Measurements from ENCODE around the gene SLC25A41.
"Not testable (repeated sequence)": the region's sequence is repeated elsewhere in the genome, so short reads cannot be mapped to it uniquely, and the experiment has no call there.

SLC25A41 gene

DNA sequence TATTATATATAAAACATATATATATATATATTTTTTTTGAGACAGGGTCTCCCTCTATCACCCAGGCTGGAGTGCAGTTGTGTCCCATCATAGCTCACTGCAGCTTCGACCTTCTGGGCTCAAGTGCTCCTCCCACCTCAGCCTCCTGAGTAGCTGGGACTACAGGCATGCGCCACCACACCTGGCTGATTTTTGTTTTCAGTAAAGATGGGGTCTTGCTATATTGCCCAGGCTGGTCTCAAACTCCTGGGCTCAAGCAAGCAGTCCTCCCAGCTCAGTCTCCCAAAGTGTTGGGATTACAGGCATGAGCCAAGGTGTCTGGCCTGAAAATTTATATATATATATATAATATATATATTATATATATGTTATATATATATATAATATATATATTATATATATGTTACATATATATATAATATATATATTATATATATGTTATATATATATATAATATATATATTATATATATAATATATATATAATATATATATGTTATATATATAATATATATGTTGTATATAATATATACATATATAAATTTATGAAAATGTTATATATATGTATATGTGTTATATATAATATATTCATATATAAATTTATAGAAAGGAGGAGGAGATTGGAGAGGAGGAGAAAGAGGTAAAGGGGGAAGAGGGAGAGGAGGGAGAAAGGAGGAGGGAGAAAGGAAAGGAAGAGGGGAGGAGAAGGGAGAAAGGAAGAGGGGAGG, 4.7 kb downstream of the SLC25A41 start:
- not testable (repeated sequence) for DNase-seq (ENCODE audit: low spot score)

DNA sequence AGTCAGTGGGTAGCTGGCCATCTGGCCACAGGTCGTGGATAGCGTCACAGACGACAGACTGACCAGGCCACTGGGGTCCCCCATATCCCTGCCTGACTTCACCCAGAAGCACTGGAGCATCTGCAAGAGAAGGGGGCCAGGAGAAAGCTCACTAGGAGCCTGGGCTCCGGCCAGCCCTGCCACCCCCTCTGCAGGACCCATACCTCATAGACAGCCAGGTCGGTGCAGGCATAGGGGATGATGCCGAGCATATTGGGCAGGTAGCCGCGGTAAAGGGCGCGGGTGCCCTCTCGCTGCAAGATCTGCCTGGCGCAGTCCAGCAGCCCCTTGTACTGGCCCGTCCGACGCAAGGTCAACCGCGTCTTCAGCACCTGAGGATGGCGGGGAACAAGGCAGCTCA, 6.4 kb downstream of the SLC25A41 start:
- DNase-seq (ENCODE audit: low spot score), result no peak

DNA sequence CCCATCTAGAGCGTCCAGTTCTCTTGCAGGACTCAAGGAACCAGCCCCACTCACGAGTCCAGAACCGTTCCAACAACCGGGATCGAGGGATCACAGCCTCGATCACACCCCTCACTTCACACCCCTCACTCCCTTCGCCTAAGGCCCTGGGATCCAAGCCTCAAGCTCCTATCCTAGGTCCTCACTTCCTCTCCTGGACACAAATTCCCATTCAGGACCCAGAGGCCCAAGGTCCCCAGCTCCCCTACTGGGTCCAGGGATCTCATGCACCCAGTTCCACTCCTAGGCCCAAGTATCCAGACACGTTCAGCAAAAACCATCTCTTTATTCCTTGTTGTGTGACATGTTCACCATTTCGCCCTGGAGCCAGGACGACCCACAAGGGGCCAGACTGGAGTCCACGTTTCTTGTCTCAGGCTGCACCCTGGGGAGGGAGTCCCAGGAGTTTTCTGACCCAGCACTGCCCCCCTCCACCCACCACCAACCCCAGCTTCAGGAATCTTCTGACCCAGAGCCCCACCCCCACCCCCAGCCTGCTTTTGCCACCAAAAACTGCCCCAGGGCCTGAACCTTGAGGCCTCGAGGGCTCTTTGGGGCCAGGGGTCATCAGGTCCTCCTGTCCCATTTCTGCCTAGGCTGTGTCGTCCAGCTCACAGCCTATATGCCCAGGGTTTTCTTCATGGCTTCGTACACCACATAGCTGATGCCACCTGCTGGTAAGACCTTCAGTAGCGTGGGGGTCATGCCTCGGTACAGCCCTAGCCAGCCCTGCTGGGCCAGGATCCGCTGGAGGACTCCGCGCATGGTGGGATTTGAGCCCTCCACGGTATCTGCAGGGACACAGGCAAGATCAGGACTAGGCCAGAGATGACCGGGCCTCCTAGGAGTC, 7.6 kb downstream of the SLC25A41 start:
- no peak for DNase-seq (ENCODE audit: low spot score)

DNA sequence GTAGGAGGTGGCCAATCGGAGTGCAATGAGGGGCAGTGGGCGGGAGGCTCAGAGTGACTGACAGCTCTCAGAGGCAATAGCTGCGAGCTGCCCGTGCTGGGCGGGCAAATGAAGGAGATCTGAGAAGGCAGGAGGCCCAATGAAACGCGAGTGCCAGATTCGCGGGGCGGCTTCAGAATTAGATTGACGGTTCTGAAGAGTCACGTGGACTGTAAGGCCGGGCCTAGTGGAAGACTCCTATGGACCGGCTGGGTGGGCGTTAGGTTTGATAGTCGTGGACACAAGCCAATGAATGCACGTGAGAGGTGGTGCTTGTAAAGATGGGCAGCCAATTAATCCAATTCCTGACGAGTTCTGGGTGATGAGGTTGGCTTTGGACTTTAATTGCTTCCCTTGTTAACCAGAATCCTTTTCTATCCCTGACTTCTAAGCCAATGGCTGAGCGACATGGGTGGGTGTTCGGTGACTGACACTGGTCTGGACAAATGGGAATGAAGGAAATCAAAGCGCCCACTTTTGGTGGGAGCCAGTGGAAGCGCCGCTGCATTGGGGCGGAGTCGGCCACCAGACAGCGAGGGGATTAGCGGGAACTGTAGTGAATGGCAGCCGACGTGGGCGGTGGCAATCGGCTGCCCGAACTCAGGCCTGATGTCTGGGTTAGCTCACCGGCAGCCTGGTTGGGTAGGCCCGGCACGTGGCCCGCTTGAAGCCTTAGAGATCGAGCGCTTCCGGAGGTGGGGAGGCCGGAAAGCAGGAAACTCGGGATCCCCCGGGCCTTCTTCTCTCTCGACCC, 8.4 kb downstream of the SLC25A41 start:
- DNase-seq (ENCODE audit: low spot score), result peak; percentile 100

DNA sequence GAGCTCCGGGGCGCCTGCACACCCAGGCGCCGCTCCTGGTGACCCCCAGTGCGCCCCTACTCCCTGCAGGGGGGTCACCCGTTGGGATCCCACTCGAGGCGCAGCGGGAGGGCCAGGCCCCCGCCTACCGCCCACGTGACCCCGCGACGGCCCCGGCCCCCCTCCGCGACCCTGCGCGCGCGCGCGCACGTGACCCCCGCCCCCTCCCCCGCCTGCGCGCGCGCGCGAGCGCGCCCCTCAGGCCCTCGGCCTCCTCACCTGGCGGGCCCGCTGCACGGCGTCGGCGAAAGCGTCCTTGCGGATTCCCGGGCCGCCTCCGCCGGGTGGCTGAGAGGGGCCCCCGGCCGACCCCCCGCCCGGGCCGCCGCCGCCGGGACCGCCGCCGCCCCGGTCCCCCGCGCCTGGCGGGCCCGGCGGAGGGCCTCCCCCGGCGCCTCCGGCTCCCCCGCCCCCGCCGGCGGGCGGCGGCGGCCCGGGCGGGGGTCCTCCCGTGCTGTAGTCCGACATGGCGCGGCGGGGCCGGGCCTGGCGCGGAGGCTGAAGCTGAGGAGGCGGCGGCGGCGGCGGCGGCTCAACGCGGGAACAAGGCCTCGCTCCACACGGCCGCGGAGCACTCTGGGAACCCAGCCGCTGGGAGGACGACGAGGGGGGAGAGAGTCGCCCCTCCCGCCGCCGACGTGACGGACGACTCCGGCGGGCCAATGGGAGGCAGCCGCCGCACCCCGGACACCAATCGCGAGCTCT, 9.2 kb downstream of the SLC25A41 start, which contains the start of gene KHSRP:
Gene KHSRP (minus strand): TSS at position 617 of the 744 bp plus-strand sequence. CDS start 110 bp downstream, at position 507.
- no peak for DNase-seq (ENCODE audit: low spot score)

DNA sequence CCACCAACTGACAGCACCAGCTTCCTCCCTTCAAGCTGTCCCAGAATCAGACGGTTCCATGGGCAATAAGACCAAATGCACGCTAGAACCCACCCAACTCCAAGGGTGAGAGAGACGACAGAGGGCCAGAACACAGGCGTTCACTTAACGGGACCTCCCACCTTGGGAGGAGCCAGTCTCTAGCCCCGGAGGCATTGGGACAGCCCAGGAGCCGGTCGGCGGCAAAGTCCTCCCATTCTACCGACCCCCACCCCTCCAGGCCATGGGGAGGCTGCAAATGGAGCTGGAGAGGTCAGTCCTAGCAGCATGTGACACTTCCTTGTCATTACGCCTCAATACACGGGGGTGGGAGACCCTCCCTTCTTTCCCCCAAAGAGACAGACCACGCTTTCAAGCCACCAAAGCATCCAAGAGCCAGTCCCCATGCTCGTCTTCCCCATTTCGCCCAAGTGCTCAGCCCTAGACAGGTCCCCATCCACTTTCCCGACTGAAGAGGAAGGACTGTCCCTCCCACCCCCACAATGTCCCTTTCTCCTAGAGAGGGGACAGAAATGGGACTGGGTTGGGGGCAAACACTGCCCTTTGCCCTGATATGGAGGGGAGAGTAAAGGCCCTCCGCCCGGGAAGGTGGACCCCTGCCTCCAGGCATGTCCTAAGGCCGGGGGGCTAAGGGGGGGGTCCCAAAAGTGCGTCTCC, 9.9 kb downstream of the SLC25A41 start:
- DNase-seq (ENCODE audit: low spot score), result peak; percentile 30

DNA sequence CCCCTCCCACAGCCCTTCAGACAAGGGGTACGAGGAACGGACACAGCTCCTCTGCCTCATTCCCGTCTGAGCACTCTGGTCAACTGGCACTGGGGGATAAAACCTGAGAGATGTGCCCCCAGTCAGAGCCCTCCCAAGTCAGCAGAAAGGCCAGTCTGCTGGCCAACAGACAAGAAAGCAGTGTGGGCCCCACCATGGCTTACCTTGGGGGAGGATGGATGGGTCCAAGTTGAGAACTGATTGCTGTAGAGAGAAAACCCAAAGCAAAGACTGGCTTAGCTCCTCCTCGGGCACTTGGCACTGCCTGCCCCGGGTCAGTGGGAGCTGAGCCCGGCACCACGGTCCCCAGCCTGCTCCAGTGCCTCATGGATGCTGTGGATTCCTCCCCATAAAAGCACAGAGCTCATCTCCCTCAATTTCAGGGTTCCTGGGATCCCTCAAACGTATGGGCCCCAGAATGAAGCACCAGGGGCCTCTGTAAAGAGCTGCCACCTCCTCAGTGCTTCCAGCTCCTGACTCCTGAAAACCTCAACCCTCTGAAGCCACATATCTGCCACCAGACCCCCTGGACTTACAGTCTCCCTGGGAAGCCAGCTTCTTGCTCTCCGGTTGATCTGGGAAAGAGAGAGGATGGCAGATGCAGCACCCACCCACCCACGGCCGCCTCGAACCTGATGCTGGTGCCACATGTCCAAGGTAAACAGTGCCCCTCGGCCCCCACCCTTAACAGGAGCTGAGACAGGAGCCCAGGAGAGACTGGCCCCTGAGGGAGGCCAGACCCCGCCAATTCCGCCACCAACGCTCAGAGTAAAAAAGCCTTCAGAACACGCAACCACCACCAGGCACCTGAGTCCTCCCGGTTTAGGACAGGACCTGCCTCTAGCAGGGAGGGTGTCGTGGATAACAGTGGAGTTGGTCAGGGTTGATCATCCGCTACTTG, 12.2 kb downstream of the SLC25A41 start:
- DNase-seq (ENCODE audit: low spot score), result no peak

DNA sequence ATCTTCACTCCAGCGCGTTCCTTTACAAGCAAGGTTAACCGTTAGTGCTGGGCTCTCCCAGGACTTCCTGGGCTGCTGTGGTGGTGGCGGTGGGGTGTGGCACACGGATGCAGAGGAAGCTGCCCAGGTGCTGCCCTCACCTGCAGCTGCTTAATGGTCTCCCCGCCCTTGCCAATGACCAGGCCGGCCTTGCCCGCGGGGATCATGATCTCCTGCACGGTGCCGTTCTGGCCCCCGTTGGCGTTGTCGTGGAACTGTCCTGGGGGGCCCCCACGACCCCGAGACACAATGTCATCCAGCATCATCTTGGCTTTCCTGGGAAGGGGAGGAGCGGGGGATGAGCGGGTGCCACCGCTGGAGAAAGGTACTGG, 15.0 kb downstream of the SLC25A41 start:
- no peak for DNase-seq (ENCODE audit: low spot score)

DNA sequence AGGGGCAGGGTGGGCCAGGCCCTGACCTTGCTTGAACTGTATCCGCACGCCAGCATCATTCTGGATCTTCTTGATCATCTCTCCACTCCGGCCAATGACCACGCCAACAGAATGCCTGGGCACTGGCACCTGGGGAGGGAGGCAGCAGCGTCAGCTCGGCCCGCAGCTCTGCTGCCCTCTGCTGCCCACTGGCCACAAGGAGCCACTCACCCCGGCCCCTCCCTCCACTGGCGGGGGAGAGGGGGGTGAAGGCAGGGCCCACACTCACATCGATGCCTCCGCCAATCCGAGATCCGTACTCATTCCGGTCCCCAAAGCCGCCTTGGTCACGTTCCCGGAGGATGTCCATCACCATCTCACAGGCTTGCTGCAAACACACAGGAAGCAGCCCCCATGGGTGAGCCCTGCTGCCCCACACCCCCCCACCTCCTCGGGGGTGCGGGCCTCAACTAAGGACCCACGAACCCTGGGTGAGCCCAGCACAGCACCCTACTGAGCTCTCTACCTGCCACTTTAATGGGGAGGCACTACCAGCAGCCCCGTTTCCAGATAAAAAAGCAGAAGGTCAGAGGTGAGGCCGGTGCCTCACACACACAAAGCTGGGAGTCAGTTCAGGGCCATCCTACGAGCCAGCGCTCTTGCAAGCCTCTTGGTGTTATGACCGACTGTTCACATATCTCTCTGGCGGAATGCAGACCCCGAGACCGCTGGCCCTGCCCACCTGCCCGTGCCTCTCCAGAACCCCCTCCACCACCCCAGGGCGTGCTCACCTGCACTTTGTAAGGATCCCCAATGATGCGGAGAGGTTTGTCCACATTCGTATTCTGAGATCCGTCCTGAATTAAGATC, 15.6 kb downstream of the SLC25A41 start:
- DNase-seq (ENCODE audit: low spot score), result no peak

DNA sequence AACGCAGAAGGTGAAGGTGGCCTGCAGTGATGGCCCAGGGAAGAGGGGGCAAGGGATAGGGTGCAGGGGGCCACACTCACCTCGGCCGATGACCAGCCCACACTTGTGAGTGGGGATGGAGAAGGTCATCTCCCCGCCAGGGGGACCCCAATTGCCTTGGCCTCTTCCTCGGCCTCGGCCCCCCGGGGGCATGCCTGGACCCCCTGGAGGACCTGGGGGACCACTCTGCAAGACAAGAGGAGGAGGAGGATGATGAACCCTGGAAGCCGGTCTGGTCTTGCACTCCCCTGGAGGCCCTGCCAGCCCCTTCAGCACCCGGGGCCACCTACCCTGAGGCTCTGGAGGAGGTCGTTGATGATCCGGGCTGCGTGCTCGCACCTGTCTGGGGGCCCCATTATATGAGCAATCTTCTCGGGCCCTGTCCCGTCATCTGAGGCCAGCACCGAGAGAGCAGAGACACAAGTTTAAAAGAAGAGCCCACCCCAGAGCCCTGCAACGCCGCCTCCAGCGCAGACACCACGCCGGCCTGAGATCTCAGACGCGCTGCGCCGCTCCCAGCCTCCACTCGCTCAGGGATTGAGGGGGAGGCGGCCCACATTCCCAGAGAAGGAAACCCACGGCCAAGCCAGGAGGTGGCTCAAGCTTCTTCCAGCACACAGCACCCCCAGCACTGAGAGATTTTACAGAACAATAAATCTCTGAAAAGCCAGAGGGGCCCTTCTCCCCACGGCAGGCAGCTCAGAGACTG, 16.7 kb downstream of the SLC25A41 start:
- no peak for DNase-seq (ENCODE audit: low spot score)

DNA sequence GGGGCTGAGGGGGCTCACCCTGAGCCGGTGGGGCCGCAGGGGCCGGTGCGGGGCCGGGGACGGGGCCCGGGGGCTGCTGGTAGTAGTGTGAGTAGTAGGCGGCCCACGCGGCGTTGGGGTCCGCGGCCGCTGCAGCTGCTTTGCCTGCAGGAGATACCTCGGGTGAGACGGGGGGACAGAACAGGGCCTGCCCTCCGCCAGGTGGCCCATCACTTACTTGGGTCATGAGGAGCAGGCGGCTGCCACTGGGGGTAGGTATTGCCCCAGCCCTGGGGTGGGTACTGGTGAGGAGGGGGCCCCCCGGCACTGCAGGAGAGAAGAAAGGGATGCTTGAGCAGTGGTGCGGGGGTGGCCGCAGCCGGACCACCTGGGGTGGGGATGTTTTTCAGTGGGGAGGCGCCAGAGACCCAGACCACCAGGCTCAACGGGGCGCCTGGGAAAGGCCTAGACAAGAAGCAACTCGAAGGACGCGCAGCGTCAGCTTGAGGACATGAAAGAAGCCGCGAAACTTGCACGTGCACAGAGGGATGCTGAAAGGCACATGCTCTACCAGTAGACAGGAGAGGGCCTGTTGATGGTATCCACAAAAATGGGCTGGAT, 17.9 kb downstream of the SLC25A41 start:
- no peak for DNase-seq (ENCODE audit: low spot score)

DNA sequence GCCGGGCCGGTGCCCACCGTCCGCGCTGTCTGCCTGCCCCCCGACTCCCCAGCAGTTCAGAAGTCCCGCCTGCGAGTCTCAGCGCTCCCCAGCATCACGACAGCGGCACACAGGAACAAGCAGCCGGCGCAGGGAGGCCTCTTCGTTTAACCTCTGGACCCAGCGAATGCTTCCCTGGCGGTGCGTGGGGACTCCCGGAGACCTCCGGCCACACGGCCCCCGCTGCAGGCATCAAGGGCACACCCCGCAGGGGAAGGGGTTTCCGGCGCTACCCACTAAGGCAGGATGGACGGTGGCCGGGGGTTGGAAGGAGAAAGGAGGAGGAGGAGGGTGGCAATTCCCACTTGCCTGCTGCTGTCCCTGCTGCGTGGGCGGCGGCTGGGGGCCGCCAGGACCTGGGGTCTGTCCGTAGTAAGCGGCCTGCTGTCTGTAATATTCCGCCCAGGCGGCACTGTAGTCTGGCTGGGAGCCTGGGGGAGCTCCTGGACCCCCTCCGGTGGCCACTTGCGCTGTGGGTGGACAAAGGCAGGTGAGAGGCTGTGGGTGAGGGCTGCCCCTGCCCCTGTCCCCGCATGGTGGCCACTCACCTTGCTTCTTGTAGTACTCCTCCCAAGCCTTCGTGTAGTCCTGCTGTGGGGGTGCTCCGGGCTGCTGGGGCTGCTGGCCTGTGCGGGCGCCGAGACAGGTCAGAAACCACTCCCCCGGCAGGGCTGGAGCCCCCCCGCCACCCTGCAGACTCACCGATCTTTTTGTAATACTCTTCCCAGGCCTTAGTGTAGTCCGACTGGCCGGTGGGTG, 18.6 kb downstream of the SLC25A41 start:
- DNase-seq (ENCODE audit: low spot score), result no peak

DNA sequence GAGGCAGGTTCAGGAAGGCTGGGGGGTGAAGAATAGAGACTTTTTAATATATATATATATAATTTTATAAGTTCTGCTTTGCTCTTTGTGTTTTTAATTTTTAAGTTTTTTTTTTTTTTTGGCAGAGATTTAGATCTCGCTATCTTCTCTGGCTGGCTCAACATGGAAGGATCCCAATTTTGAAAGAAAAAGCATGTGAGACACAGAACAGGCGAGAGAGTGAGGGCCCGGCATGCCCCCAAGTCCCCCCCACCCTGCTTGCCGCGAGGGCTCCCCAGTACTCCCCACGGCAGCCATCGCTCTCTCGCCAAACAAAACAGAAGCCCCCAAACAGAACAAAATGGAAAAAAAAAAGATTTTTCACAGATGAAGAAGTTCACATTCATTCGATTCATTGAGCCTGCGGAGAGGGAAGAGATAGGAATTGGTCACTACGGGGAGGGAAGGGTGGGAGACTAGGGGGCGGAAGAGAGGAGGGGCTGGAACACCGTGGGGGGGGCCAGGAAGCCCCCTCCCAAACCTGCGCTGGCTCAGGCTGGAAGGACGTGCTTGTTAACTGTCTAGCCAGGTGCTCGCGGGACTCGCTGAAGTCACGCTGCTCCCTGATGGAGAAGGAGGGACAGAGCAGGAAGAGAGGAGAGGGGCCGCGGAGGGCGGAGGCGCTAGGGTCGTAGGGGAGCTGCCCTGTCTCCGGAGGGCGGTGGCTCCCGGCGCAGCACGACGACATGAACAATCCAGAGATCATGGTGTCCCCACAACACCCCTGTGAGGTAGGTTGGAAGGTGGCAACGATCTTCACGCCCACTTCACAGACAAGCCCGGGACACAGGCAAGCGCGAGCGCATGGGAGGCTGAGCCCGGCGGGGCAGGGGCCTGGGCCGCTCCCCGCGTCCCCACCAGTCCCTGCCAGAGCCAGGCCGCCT, 19.6 kb downstream of the SLC25A41 start:
- DNase-seq (ENCODE audit: low spot score), result no peak

DNA sequence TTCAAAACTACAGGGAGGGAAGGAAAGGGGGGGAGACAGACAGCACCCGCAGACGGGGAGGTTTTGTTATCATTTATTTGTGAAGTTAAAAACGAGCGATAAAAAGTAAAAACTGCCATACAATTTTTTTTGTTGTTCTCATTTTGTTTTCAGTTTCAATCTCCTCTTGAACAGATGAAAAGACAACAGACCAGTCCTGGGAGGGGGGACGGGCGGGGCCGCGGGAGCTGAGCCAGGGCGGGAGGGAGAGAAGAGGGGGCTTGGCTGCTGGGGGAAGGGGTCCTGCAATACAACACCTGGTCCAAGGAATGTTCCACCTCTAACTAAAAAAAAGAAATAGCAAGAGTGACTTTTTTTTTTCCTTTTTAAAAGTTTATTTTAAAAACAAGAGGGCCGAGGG, 20.3 kb downstream of the SLC25A41 start:
- DNase-seq (ENCODE audit: low spot score), result no peak

DNA sequence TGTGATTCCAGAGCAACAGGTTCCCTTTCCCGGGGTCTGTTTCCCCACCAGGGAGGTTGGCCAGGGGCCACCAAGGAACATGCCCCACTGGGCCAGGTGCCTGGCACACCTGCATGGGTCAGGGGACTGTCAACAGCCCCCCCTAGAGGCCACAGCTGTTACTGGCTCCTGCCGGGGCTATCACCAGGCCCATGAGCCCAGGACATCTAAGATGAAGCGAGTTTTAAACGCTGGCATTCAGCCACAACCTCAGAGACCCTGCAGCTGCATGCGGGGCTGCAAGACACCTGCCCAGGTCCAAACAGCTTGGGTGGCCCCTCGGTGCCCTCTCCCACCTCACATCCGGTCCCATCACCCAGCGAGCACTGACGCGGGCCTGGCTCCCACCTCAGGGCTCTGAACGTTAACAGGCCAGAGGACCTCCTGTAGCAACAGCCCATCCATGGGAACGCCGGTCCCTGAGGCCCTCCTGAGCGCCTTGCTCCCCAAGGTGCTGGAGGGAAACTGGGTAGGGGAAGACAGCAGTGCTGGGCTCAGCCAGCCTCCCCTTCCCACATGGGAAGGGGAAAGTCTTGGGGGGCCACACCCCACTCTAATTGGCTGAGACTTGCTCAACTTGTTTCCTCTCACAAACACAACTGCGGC, 21.0 kb downstream of the SLC25A41 start:
- DNase-seq (ENCODE audit: low spot score), result no peak
